H1 (cell line): ENCODE measurements around the gene FRMD4A. TPM values are rescaled to one million over a fixed set of nuclear protein-coding genes. Genes with fewer than 3 reads are reported as not detected.
A peak's percentile ranks its signal among the peaks of the same experiment; 100 is the strongest.

Experiments
- CTBP2 ChIP-seq: IDR thresholded peaks from 2 replicates; pipeline ENCODE4 v1.7.0; 2011; ENCODE audit warnings: borderline replicate concordance, mild to moderate bottlenecking, moderate library complexity, mixed read lengths, low read length; ENCODE audit not compliant: insufficient read depth, insufficient read length
- FOSL1 ChIP-seq: IDR thresholded peaks from 2 replicates; pipeline ENCODE4 v1.6.1; 2011; ENCODE audit warnings: mild to moderate bottlenecking, low read depth, low read length, moderate library complexity; ENCODE audit not compliant: insufficient read depth
- KDM4A ChIP-seq: IDR thresholded peaks from one replicate; pipeline ENCODE4 v1.7.1; 2012; ENCODE audit warnings: low read depth, mild to moderate bottlenecking, moderate library complexity, low read length, inconsistent platforms; ENCODE audit not compliant: severe bottlenecking
- POLR2A ChIP-seq, 2 experiments: IDR thresholded peaks; 1 replicate in 1 of 2; 2 replicates in 1 of 2; pipeline ENCODE4 v1.6.1; 2011; ENCODE audit warnings: low read depth in 2 of 2, low read length in 2 of 2, mild to moderate bottlenecking in 2 of 2; ENCODE audit errors: control extremely low read depth in 1 of 2
- SIN3A ChIP-seq, 2 experiments: IDR thresholded peaks in 1 of 2; conservative IDR thresholded peaks in 1 of 2; 2 replicates each; pipeline ENCODE4 v1.6.1; 2011 to 2012; ENCODE audit warnings: low read length in 2 of 2, improper control_type of control experiment in 1 of 2, low read depth in 1 of 2, mild to moderate bottlenecking in 1 of 2
- TAF1 ChIP-seq: IDR thresholded peaks from 2 replicates; pipeline ENCODE4 v1.6.1; 2011; ENCODE audit warnings: mild to moderate bottlenecking, low read depth, low read length
- TAF7 ChIP-seq: optimal IDR thresholded peaks from 2 replicates; pipeline ENCODE3; 2011; ENCODE audit warnings: low read depth, mild to moderate bottlenecking, inconsistent platforms, low read length, moderate library complexity, borderline replicate concordance
- TCF12 ChIP-seq: IDR thresholded peaks from 2 replicates; pipeline ENCODE4 v1.6.1; 2011; ENCODE audit warnings: low read depth, mild to moderate bottlenecking, low read length
- YY1 ChIP-seq: IDR thresholded peaks from 2 replicates; pipeline ENCODE4 v1.6.1; 2011; ENCODE audit warnings: low read depth, mild to moderate bottlenecking, low read length
- polyA plus RNA-seq, 7 experiments: library from polyadenylated mRNA; depleted of rRNA in 3 of 7; stranded (reverse) in 5 of 7; unstranded in 2 of 7; fragments of >200 nt in 5 of 7; fragments of 200-250 nt in 2 of 7; gene quantifications; 1 replicate in 5 of 7; 2 replicates in 1 of 7; 4 replicates in 1 of 7; pipeline versions ENCODE4 v1.2.1 to v1.2.3, GENCODE V29; 2011 to 2013; ENCODE audit warnings: missing spikeins in 2 of 7, mixed read lengths in 2 of 7
- total RNA-seq: library from RNA; stranded (reverse); fragmentation: NEBNext Ultra II Directional; extraction: Animal tissue kit (Norgen Biotek cat#: 25700); gene quantifications from 2 replicates; pipeline ENCODE4 v1.2.1, GENCODE V29; 2021
- TF ChIP-seq, protein P1 (sequence below): fragments of 300-600 bp; sonication (generic); IDR thresholded peaks from 2 replicates; pipeline ENCODE4 v1.7.1; 2012; ENCODE audit warnings: low read length, moderate library complexity, mild to moderate bottlenecking, inconsistent platforms; ENCODE audit not compliant: insufficient replicate concordance
- TF ChIP-seq, protein P2 (sequence below): IDR thresholded peaks from 2 replicates; pipeline ENCODE4 v1.6.1; 2012; ENCODE audit warnings: inconsistent platforms

The FRMD4A gene
- total and polyA plus RNA-seq, 2 of the 8 experiments (the other 6 are each of a cell fraction or from before 2014, with no cell fraction given) = 38.6 to 39.6 TPM

DNA sequence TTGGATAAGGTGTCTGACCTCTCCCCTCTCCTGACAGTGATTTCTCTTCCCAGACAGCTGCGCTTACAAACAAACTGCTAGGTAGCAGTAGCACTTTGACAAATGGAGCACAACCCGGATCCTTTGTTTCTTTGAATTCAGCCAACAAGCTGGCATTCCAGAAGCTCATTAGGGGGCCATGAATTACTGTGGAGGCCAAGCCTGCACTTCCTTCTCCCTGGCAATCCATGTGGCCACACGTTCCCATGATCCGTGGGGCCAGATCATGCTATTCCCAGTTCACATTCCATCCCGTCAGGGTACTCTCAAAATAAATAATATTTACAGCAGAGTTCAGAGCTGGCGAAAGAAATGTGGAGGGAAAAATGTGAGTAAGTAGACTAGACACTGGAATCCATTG is 571.6 kb downstream of the FRMD4A start (continued):
- TF ChIP-seq, protein P1, sequence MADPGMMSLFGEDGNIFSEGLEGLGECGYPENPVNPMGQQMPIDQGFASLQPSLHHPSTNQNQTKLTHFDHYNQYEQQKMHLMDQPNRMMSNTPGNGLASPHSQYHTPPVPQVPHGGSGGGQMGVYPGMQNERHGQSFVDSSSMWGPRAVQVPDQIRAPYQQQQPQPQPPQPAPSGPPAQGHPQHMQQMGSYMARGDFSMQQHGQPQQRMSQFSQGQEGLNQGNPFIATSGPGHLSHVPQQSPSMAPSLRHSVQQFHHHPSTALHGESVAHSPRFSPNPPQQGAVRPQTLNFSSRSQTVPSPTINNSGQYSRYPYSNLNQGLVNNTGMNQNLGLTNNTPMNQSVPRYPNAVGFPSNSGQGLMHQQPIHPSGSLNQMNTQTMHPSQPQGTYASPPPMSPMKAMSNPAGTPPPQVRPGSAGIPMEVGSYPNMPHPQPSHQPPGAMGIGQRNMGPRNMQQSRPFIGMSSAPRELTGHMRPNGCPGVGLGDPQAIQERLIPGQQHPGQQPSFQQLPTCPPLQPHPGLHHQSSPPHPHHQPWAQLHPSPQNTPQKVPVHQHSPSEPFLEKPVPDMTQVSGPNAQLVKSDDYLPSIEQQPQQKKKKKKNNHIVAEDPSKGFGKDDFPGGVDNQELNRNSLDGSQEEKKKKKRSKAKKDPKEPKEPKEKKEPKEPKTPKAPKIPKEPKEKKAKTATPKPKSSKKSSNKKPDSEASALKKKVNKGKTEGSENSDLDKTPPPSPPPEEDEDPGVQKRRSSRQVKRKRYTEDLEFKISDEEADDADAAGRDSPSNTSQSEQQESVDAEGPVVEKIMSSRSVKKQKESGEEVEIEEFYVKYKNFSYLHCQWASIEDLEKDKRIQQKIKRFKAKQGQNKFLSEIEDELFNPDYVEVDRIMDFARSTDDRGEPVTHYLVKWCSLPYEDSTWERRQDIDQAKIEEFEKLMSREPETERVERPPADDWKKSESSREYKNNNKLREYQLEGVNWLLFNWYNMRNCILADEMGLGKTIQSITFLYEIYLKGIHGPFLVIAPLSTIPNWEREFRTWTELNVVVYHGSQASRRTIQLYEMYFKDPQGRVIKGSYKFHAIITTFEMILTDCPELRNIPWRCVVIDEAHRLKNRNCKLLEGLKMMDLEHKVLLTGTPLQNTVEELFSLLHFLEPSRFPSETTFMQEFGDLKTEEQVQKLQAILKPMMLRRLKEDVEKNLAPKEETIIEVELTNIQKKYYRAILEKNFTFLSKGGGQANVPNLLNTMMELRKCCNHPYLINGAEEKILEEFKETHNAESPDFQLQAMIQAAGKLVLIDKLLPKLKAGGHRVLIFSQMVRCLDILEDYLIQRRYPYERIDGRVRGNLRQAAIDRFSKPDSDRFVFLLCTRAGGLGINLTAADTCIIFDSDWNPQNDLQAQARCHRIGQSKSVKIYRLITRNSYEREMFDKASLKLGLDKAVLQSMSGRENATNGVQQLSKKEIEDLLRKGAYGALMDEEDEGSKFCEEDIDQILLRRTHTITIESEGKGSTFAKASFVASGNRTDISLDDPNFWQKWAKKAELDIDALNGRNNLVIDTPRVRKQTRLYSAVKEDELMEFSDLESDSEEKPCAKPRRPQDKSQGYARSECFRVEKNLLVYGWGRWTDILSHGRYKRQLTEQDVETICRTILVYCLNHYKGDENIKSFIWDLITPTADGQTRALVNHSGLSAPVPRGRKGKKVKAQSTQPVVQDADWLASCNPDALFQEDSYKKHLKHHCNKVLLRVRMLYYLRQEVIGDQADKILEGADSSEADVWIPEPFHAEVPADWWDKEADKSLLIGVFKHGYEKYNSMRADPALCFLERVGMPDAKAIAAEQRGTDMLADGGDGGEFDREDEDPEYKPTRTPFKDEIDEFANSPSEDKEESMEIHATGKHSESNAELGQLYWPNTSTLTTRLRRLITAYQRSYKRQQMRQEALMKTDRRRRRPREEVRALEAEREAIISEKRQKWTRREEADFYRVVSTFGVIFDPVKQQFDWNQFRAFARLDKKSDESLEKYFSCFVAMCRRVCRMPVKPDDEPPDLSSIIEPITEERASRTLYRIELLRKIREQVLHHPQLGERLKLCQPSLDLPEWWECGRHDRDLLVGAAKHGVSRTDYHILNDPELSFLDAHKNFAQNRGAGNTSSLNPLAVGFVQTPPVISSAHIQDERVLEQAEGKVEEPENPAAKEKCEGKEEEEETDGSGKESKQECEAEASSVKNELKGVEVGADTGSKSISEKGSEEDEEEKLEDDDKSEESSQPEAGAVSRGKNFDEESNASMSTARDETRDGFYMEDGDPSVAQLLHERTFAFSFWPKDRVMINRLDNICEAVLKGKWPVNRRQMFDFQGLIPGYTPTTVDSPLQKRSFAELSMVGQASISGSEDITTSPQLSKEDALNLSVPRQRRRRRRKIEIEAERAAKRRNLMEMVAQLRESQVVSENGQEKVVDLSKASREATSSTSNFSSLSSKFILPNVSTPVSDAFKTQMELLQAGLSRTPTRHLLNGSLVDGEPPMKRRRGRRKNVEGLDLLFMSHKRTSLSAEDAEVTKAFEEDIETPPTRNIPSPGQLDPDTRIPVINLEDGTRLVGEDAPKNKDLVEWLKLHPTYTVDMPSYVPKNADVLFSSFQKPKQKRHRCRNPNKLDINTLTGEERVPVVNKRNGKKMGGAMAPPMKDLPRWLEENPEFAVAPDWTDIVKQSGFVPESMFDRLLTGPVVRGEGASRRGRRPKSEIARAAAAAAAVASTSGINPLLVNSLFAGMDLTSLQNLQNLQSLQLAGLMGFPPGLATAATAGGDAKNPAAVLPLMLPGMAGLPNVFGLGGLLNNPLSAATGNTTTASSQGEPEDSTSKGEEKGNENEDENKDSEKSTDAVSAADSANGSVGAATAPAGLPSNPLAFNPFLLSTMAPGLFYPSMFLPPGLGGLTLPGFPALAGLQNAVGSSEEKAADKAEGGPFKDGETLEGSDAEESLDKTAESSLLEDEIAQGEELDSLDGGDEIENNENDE = peak; percentile 31
- TF ChIP-seq YY1 = 0 out of 2 replicates have a peak, but pooled peaks have one; percentile 63
- peak; percentile 72 for TF ChIP-seq CTBP2
- no peak for TF ChIP-seq KDM4A
- no peak for TF ChIP-seq TAF1
- TF ChIP-seq, protein P2, sequence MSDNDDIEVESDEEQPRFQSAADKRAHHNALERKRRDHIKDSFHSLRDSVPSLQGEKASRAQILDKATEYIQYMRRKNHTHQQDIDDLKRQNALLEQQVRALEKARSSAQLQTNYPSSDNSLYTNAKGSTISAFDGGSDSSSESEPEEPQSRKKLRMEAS = peak; percentile 46
- TF ChIP-seq SIN3A (conservative IDR thresholded peaks at IDR 0.05 in 1 of 2, IDR thresholded peaks at IDR 0.05 in 1 of 2; ENCODE audit: low read depth in 1 of 2, low read length in 2 of 2) = peak; percentile 92 to 97
- no peak for TF ChIP-seq FOSL1
- no peak for TF ChIP-seq TAF7
- TF ChIP-seq TCF12 = 0 out of 2 replicates have a peak, but pooled peaks have one; percentile 76
- TF ChIP-seq POLR2A (IDR thresholded peaks at IDR 0.05; ENCODE audit: control extremely low read depth in 1 of 2, low read depth in 2 of 2, low read length in 2 of 2) = no peak
